D721Med (cell line): ENCODE data around the gene BCAS3.
"Not testable (repeated sequence)": the region's sequence is repeated elsewhere in the genome, so short reads cannot be mapped to it uniquely, and the experiment has no call there.

Experiments
- DNase-seq: peaks from one replicate; pipeline ENCODE4 v3.0.0; 2011; ENCODE audit warnings: low spot score; ENCODE audit not compliant: insufficient read length
- FAIRE-seq: peaks from 2 replicates; lab custom pipeline; 2011; peaks lifted over from hg19 to GRCh38; lab: Jason Lieb, UNC
- CTCF ChIP-seq: IDR thresholded peaks from 2 replicates; pipeline ENCODE4 v1.5.1; 2012; ENCODE audit warnings: mild to moderate bottlenecking, control low read depth; ENCODE audit not compliant: insufficient read depth; ENCODE audit errors: missing control alignments

BCAS3 gene

GRCh38 chr17:61235827-61236197 is 558.2 kb downstream of the BCAS3 start:
- no peak for FAIRE-seq
- TF ChIP-seq CTCF: no peak
- no peak for DNase-seq

GRCh38 chr17:61237275-61237674 is 559.6 kb downstream of the BCAS3 start:
- DNase-seq (no peak), FAIRE-seq (no peak)
- TF ChIP-seq CTCF: no peak

- no peak for TF ChIP-seq CTCF
- FAIRE-seq (no peak), DNase-seq (no peak)
Observed at GRCh38 chr17:61238455-61238933, 560.8 kb downstream of the BCAS3 start.

GRCh38 chr17:61239327-61239726 is 561.7 kb downstream of the BCAS3 start:
- TF ChIP-seq CTCF: no peak
- DNase-seq (no peak), FAIRE-seq (no peak)

- no peak for TF ChIP-seq CTCF
- FAIRE-seq (no peak), DNase-seq (no peak)
Observed at GRCh38 chr17:61239953-61240352, 562.3 kb downstream of the BCAS3 start.

- no peak for FAIRE-seq
- no peak for TF ChIP-seq CTCF
- DNase-seq: no peak
Observed at GRCh38 chr17:61240851-61241468, 563.3 kb downstream of the BCAS3 start.

- not testable (repeated sequence) for FAIRE-seq, DNase-seq
Observed at GRCh38 chr17:61244988-61245387, 567.3 kb downstream of the BCAS3 start.

GRCh38 chr17:61245706-61246135 is 568.1 kb downstream of the BCAS3 start:
- DNase-seq (no peak), FAIRE-seq (no peak)
- TF ChIP-seq CTCF: no peak
